ENCODE measurements around the gene SHC3. TPM values are rescaled to one million over a fixed set of nuclear protein-coding genes. Genes with fewer than 3 reads are reported as not detected.

The SHC3 gene
- total RNA-seq, 1 experiment from 2014 or later: under 0.01 TPM

- no peak for DNase-seq (ENCODE audit: low read depth)
Measured at GRCh38 chr9:89112243-89112642, 66.4 kb downstream of the SHC3 start.

GRCh38 chr9:89109666-89110065 is 69.0 kb downstream of the SHC3 start:
- DNase-seq (ENCODE audit: low read depth): no peak

GRCh38 chr9:89107406-89107805 is 71.2 kb downstream of the SHC3 start:
- DNase-seq (ENCODE audit: low read depth): no peak

- DNase-seq (ENCODE audit: low read depth): no peak
Measured at GRCh38 chr9:89106224-89106851, 72.3 kb downstream of the SHC3 start.

GRCh38 chr9:89104821-89105220 is 73.8 kb downstream of the SHC3 start:
- no peak for DNase-seq (ENCODE audit: low read depth)

- no peak for DNase-seq (ENCODE audit: low read depth)
Measured at GRCh38 chr9:89097219-89097618, 81.4 kb downstream of the SHC3 start.

- DNase-seq (ENCODE audit: low read depth): no peak
Measured at GRCh38 chr9:89096807-89097206, 81.8 kb downstream of the SHC3 start.

DNA sequence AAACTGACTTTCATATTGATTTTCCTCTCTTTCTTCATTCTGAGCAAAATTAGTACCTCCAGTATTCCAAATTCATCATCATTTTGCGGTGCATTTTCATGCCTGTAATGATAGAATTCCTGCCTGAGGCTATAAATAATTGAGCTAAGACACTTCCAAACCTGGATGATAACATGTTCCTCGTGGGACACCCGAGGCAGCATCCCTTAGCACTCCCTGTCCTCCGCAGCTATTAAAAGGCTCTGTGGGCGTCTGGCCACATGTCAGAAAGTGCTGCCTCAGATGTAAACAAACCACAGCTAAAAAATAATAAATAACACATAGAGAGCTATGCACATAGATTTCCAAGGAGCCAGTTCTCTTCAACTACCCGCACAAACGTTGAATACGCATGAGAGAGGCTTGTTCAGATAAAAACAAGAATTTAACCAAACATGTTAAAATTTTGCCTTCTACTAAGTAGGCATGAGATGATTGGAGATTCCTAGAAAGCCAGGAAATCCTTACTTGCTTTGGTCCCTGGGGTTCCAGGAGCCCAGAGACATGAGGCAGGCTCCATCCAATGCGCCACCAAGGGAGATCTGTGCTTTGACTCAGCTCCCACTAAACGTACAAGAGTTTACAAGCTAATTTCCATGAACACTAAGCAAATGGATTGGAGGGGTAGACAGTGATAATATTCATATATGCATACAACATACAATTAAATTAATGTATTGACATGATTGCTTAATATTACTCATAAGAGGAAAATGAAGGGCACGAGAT is 82.7 kb downstream of the SHC3 start:
- no peak for DNase-seq (ENCODE audit: low read depth)

GRCh38 chr9:89093201-89093975 is 85.2 kb downstream of the SHC3 start:
- DNase-seq (ENCODE audit: low read depth): no peak

- no peak for DNase-seq (ENCODE audit: low read depth)
Measured at GRCh38 chr9:89089176-89089575, 89.4 kb downstream of the SHC3 start.

GRCh38 chr9:89083626-89084025 is 95.0 kb downstream of the SHC3 start:
- DNase-seq (ENCODE audit: low read depth): no peak

DNA sequence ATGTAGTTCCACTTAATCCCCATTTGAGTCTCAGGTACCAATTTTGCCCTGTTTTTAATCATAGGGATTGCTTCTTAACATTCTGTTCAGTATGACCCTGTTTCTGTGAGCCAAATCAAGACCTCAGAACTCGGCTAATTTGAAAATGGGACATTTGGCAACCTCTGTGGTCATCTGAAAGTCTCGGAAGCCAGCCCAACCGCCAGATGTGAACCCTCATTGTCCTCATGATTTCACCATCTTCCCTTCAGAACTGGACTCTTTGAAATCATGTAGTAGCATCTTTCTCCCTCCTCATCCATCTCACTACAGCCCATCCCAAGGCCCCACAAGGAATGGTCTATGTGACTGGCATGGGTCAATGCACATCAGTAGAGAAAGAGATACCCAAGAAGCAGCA is 98.4 kb downstream of the SHC3 start:
- DNase-seq (ENCODE audit: low read depth): no peak

GRCh38 chr9:89079391-89079790 is 99.2 kb downstream of the SHC3 start:
- DNase-seq (ENCODE audit: low read depth): peak; percentile 26

GRCh38 chr9:89078860-89079259 is 99.8 kb downstream of the SHC3 start:
- peak; percentile 62 for DNase-seq (ENCODE audit: low read depth)

DNA sequence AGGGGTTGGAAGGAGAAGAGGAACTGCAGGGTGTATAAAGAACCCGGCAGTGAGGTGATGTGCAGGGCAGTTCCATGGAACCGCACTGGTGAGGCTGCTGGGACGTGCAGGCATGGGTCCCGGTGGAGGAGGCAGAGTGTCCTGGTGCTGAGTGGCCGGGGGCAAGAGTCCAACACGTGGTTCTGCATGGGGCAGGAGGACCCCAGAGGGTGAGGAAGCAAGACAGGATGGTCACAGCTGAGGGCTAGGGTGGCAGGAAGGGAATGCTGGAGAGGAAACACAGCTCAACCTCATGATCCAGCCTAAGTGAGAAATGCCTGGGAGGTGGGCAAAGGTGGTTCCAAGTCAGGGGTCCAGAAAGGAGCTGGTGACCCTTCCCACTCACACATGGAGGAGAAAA is 100.2 kb downstream of the SHC3 start:
- no peak for DNase-seq (ENCODE audit: low read depth)

GRCh38 chr9:89077519-89077918 is 101.1 kb downstream of the SHC3 start:
- DNase-seq (ENCODE audit: low read depth): no peak

GRCh38 chr9:89073397-89073796 is 105.2 kb downstream of the SHC3 start:
- no peak for DNase-seq (ENCODE audit: low read depth)

- no peak for DNase-seq (ENCODE audit: low read depth)
Measured at GRCh38 chr9:89071591-89071990, 107.0 kb downstream of the SHC3 start.

DNA sequence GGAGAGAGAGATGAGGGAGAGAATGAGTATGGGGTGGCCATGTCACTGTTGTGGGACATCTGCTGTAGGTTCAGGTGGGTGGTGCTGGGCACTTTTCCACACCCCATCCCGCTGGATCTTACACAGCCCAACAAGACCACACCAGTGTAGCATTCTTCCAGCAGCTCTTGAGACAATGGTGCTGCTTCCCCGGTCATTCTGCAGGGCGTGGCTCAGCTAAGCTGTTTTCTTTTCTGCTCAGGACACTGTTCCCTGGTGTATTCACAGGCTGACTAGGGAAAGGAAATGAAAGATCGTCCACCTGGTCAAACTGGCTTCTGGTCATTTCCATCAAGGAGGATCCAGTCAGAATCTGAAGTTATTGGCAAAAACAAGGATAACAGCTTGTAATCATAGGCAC is 111.8 kb downstream of the SHC3 start:
- no peak for DNase-seq (ENCODE audit: low read depth)

GRCh38 chr9:89065921-89066320 is 112.7 kb downstream of the SHC3 start:
- DNase-seq (ENCODE audit: low read depth): no peak

GRCh38 chr9:89060790-89061189 is 117.8 kb downstream of the SHC3 start:
- DNase-seq (ENCODE audit: low read depth): no peak

GRCh38 chr9:89059925-89060506 is 118.6 kb downstream of the SHC3 start:
- no peak for DNase-seq (ENCODE audit: low read depth)

Data from LHCN-M2 (cell line).